PC-3 (cell line): ENCODE measurements around the gene ZNF385A. TPM values are rescaled to one million over a fixed set of nuclear protein-coding genes. Genes with fewer than 3 reads are reported as not detected.

ENCODE experiments used
- ATAC-seq: fragments of 200-7000 bp; cut with Tn5 transposase; 2 replicates; pipeline ENCODE4 v1.9.1; 2020; ENCODE audit warnings: mild to moderate bottlenecking, moderate library complexity
- BruUV-seq: library from RNA; stranded (reverse); fragments of 400-500 nt; replicated peaks from 2 replicates; lab custom pipeline; 2021; lab: Mats Ljungman, UMichigan
- CTCF ChIA-PET: fragments of 300-600 bp; sonication (Branson Sonifier 250); formaldehyde crosslinking; loops from one replicate; lab custom pipeline; 2022; ENCODE audit warnings: antibody characterized with exemption; lab: Charles Lee
- POLR2A ChIA-PET: fragments of 300-600 bp; sonication (Branson Sonifier 250); formaldehyde crosslinking; loops from one replicate; lab custom pipeline; 2022; ENCODE audit warnings: antibody characterized with exemption; ENCODE audit not compliant: unreplicated experiment; lab: Charles Lee
- DNase-seq: peaks from one replicate; pipeline ENCODE4 v3.0.0-alpha.2; 2015
- H2AFZ ChIP-seq: fragments of 300-600 bp; sonication (generic); 2 replicates; pipeline ENCODE4 v1.6.0; 2016; ENCODE audit warnings: antibody characterized with exemption, low read length
- H3F3A ChIP-seq: fragments of 300-600 bp; sonication (generic); one replicate; pipeline ENCODE4 v1.6.0; 2017; ENCODE audit warnings: antibody characterized with exemption, low read length, control low read depth, mild to moderate bottlenecking; ENCODE audit not compliant: unreplicated experiment
- H3K27ac ChIP-seq: fragments of 300-600 bp; sonication (generic); 2 replicates; pipeline ENCODE4 v1.5.1; 2016; ENCODE audit warnings: mild to moderate bottlenecking, low read length
- H3K27me3 ChIP-seq: fragments of 300-600 bp; sonication (generic); 2 replicates; pipeline ENCODE4 v1.6.1; 2016; ENCODE audit warnings: low read length, mixed read lengths
- H3K36me3 ChIP-seq: fragments of 300-600 bp; sonication (generic); 2 replicates; pipeline ENCODE4 v1.6.1; 2016; ENCODE audit warnings: low read depth, mixed run types, low read length, mixed read lengths
- H3K4me1 ChIP-seq: fragments of 300-600 bp; sonication (generic); 2 replicates; pipeline ENCODE4 v1.5.1; 2016; ENCODE audit warnings: low read length; ENCODE audit not compliant: insufficient read depth
- H3K4me2 ChIP-seq: fragments of 300-600 bp; sonication (generic); 2 replicates; pipeline ENCODE4 v1.6.0; 2016; ENCODE audit warnings: low read length
- H3K4me3 ChIP-seq: fragments of 300-600 bp; sonication (generic); 2 replicates; pipeline ENCODE4 v1.5.1; 2016; ENCODE audit warnings: mild to moderate bottlenecking, low read length, mixed read lengths
- H3K79me2 ChIP-seq: fragments of 300-600 bp; sonication (generic); 2 replicates; pipeline ENCODE4 v1.6.1; 2017; ENCODE audit warnings: low read length, mixed read lengths
- H3K9ac ChIP-seq: fragments of 300-600 bp; sonication (generic); 2 replicates; pipeline ENCODE4 v1.6.0; 2016; ENCODE audit warnings: mild to moderate bottlenecking, low read length
- H3K9me2 ChIP-seq: fragments of 300-600 bp; sonication (generic); replicated peaks from 2 replicates; pipeline ENCODE4 v1.6.1; 2016; ENCODE audit warnings: mixed run types, low read length, mixed read lengths
- H3K9me3 ChIP-seq: fragments of 300-600 bp; sonication (generic); 2 replicates; pipeline ENCODE4 v1.6.1; 2016; ENCODE audit warnings: low read length, mixed read lengths
- H4K20me1 ChIP-seq: fragments of 300-600 bp; sonication (generic); 2 replicates; pipeline ENCODE4 v1.6.1; 2016; ENCODE audit warnings: low read length, mixed read lengths
- CTCF ChIP-seq: fragments of 300-600 bp; sonication (generic); conservative IDR thresholded peaks from 2 replicates; pipeline ENCODE4 v1.5.1; 2017; ENCODE audit warnings: antibody characterized with exemption, low read depth, mild to moderate bottlenecking, low read length
- EZH2 ChIP-seq: fragments of 300-600 bp; sonication (generic); IDR thresholded peaks from one replicate; pipeline ENCODE4 v1.6.1; 2017; ENCODE audit warnings: antibody characterized with exemption, mild to moderate bottlenecking, low read length; ENCODE audit not compliant: unreplicated experiment
- EZH2phosphoT487 ChIP-seq: fragments of 300-600 bp; sonication (generic); IDR thresholded peaks from 2 replicates; pipeline ENCODE4 v1.6.1; 2018; ENCODE audit warnings: mild to moderate bottlenecking, antibody characterized with exemption, low read length, borderline replicate concordance
- intact Hi-C: fragments of 100-400 bp; cut with micrococcal nuclease; formaldehyde crosslinking; loops from 2 replicates; pipeline ENCODE4 v1.9.0; 2023
- total RNA-seq: library from RNA; depleted of rRNA; stranded (reverse); fragments of >200 nt; gene quantifications from 2 replicates; pipeline ENCODE4 v1.2.3, GENCODE V29; 2014

Gene ZNF385A
- total RNA-seq, 1 experiment from 2014 or later, result 1.8 TPM

GRCh38 chr12:54415221-54415929, 30.8 kb upstream of the ZNF385A start:
- Histone ChIP-seq H3F3A (peaks cover 4% of the 10 kb centered on the region), H3K4me3 (no peak overlapping the region), H2AFZ (no peak overlapping the region), H3K4me2 (no peak overlapping the region), H3K9me3 (no peaks in the 10 kb centered on the region), H3K27ac (no peak overlapping the region), H3K36me3 (no peaks in the 10 kb centered on the region), H3K9ac (no peak overlapping the region), H4K20me1 (no peaks in the 10 kb centered on the region), H3K79me2 (peaks cover 34% of the 10 kb centered on the region), H3K9me2 (no peaks in the 10 kb centered on the region), H3K4me1 (peaks cover 39% of the 10 kb centered on the region), H3K27me3 (no peaks in the 10 kb centered on the region)
- DNase-seq (no peak), ATAC-seq (no peak)
- no TSS peak for BruUV-seq
- ChIA-PET POLR2A (interaction anchor here (0.6 kb wide), 1 partner anchor 196 kb away, joined by 8 read pairs; no protein-coding TSS in a partner anchor), CTCF (interaction anchor here (1.0 kb wide), 1 partner anchor 16 kb away, joined by 3 read pairs; no protein-coding TSS in a partner anchor)
- intact Hi-C loops, result no loop called here
- no peak for TF ChIP-seq EZH2
- TF ChIP-seq EZH2phosphoT487, result no peak
- TF ChIP-seq CTCF, result no peak

GRCh38 chr12:54413284-54414190, 29.0 kb upstream of the ZNF385A start:
- peaks cover 4% of the 10 kb centered on the region for H3F3A ChIP-seq
- POLR2A ChIA-PET, result no interaction called here
- TF ChIP-seq EZH2phosphoT487, result no peak
- TF ChIP-seq CTCF, result no peak
- no peak for TF ChIP-seq EZH2
- intact Hi-C loops, result no loop called here
- no peaks in the 10 kb centered on the region for H3K9me3 ChIP-seq
- H3K79me2 ChIP-seq, result peaks cover 29% of the 10 kb centered on the region
- BruUV-seq, result no TSS peak
- no peak overlapping the region for H2AFZ ChIP-seq
- H3K4me1 ChIP-seq, result peaks cover 29% of the 10 kb centered on the region
- H3K27me3 ChIP-seq, result no peaks in the 10 kb centered on the region
- ATAC-seq (peak; percentile 44; the same call in 1 of the 2 replicates), DNase-seq (no peak)
- H4K20me1 ChIP-seq, result no peaks in the 10 kb centered on the region
- H3K4me3 ChIP-seq, result no peak overlapping the region
- no peak overlapping the region for H3K27ac ChIP-seq
- no peaks in the 10 kb centered on the region for H3K9me2 ChIP-seq
- CTCF ChIA-PET, result interaction anchor here (1.1 kb wide), 1 partner anchor 14 kb away, joined by 6 read pairs; no protein-coding TSS in a partner anchor
- no peaks in the 10 kb centered on the region; the same call in 1 of the 2 replicates for H3K36me3 ChIP-seq
- H3K4me2 ChIP-seq, result 0 out of 2 replicates have a peak overlapping the region, but pooled peaks have one; percentile 13
- no peak overlapping the region for H3K9ac ChIP-seq
